GM21825 (cell line): Measurements from ENCODE around the gene LPAR1.
A peak's percentile ranks its signal among the peaks of the same experiment; 100 is the strongest.
"Not testable (repeated sequence)": the region's sequence is repeated elsewhere in the genome, so short reads cannot be mapped to it uniquely, and the experiment has no call there.

Experiments used
- ATAC-seq: cut with Tn5 transposase; IDR thresholded peaks from one replicate; pipeline ENCODE4 v1.9.1; 2021; ENCODE audit warnings: mild to moderate bottlenecking, moderate library complexity; ENCODE audit not compliant: unreplicated experiment

LPAR1 gene

GRCh38 chr9:110886832-110887231, 151.4 kb downstream of the LPAR1 start:
- no peak for ATAC-seq

- ATAC-seq: no peak
Observed at GRCh38 chr9:110880189-110880588, 158.1 kb downstream of the LPAR1 start.

- ATAC-seq: no peak
Observed at GRCh38 chr9:110877374-110877773, 160.9 kb downstream of the LPAR1 start.

- no peak for ATAC-seq
Observed at GRCh38 chr9:110876929-110877328, 161.3 kb downstream of the LPAR1 start.

GRCh38 chr9:110874963-110875674, 163.2 kb downstream of the LPAR1 start:
- peak; percentile 78 for ATAC-seq

- ATAC-seq: no peak
Observed at GRCh38 chr9:110872920-110873319, 165.3 kb downstream of the LPAR1 start.

GRCh38 chr9:110871736-110872135, 166.5 kb downstream of the LPAR1 start:
- no peak for ATAC-seq

GRCh38 chr9:110869931-110870330, 168.3 kb downstream of the LPAR1 start:
- no peak for ATAC-seq

GRCh38 chr9:110864011-110864410, 174.3 kb downstream of the LPAR1 start:
- no peak for ATAC-seq

- not testable (repeated sequence) for ATAC-seq
Observed at GRCh38 chr9:110861370-110862110, 176.7 kb downstream of the LPAR1 start.

GRCh38 chr9:110856772-110857171, 181.5 kb downstream of the LPAR1 start:
- no peak for ATAC-seq

GRCh38 chr9:110850401-110851135, 187.7 kb downstream of the LPAR1 start:
- ATAC-seq: no peak

GRCh38 chr9:110847671-110848070, 190.6 kb downstream of the LPAR1 start:
- no peak for ATAC-seq

- ATAC-seq: no peak
Observed at GRCh38 chr9:110846215-110846614, 192.1 kb downstream of the LPAR1 start.

- ATAC-seq: no peak
Observed at GRCh38 chr9:110844121-110844520, 194.1 kb downstream of the LPAR1 start.

GRCh38 chr9:110842986-110843385, 195.3 kb downstream of the LPAR1 start:
- ATAC-seq: no peak

- ATAC-seq: no peak
Observed at GRCh38 chr9:110842169-110842568, 196.1 kb downstream of the LPAR1 start.

GRCh38 chr9:110837401-110838005, 200.8 kb downstream of the LPAR1 start:
- ATAC-seq: peak; percentile 49

- no peak for ATAC-seq
Observed at GRCh38 chr9:110835859-110836271, 202.4 kb downstream of the LPAR1 start.

- no peak for ATAC-seq
Observed at GRCh38 chr9:110835404-110835803, 202.9 kb downstream of the LPAR1 start.

GRCh38 chr9:110832926-110833325, 205.3 kb downstream of the LPAR1 start:
- ATAC-seq: no peak
